Measurements from ENCODE around the gene PLSCR3.

Gene PLSCR3

GRCh38 chr17:7403977-7404736, 9.8 kb upstream of the PLSCR3 start, which contains the start of gene TMEM256:
Gene TMEM256 (minus strand): TSS chr17:7404097. CDS start chr17:7404084, 13 bp downstream.
- peaks cover 5% of the 10 kb centered on the region; the same call in 1 of the 2 replicates for H3K27me3 ChIP-seq (ENCODE audit: low read depth, low read length)
- H3K4me1 ChIP-seq (ENCODE audit: low read length), result peaks cover 10% of the 10 kb centered on the region
- H3K4me3 ChIP-seq (ENCODE audit: low read length), result peak within 1 kb of the TSS; percentile 83
- peak within 1 kb of the TSS; percentile 69; the same call in 1 of the 2 replicates for H2AFZ ChIP-seq (ENCODE audit: low read depth, low read length)
- H3K79me2 ChIP-seq (ENCODE audit: low read length), result no peaks in the 10 kb centered on the region
- no peaks in the 10 kb centered on the region for H3K9me3 ChIP-seq (ENCODE audit: insufficient read depth, low read length)
- H3K4me2 ChIP-seq (ENCODE audit: low read length), result peak within 1 kb of the TSS; percentile 85
- no peaks in the 10 kb centered on the region for H3K36me3 ChIP-seq (replicated peaks; ENCODE audit: low read depth, low read length)
- H4K20me1 ChIP-seq (ENCODE audit: insufficient read depth, low read length), result no peaks in the 10 kb centered on the region
- peak within 1 kb of the TSS; percentile 63 for H3K27ac ChIP-seq (ENCODE audit: low read length)
- peak within 1 kb of the TSS; percentile 68 for H3K9ac ChIP-seq (ENCODE audit: low read length)
- TF ChIP-seq, protein P1, sequence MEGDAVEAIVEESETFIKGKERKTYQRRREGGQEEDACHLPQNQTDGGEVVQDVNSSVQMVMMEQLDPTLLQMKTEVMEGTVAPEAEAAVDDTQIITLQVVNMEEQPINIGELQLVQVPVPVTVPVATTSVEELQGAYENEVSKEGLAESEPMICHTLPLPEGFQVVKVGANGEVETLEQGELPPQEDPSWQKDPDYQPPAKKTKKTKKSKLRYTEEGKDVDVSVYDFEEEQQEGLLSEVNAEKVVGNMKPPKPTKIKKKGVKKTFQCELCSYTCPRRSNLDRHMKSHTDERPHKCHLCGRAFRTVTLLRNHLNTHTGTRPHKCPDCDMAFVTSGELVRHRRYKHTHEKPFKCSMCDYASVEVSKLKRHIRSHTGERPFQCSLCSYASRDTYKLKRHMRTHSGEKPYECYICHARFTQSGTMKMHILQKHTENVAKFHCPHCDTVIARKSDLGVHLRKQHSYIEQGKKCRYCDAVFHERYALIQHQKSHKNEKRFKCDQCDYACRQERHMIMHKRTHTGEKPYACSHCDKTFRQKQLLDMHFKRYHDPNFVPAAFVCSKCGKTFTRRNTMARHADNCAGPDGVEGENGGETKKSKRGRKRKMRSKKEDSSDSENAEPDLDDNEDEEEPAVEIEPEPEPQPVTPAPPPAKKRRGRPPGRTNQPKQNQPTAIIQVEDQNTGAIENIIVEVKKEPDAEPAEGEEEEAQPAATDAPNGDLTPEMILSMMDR (IDR thresholded peaks at IDR 0.05; ENCODE audit: low read depth, low read length), result no peak
- no peak for TF ChIP-seq EZH2phosphoT487 (IDR thresholded peaks at IDR 0.05; ENCODE audit: low read depth)

- peak overlapping the region; percentile 60 for H3K9ac ChIP-seq (ENCODE audit: low read length)
- H3K4me3 ChIP-seq (ENCODE audit: low read length), result peak overlapping the region; percentile 83
- H4K20me1 ChIP-seq (ENCODE audit: insufficient read depth, low read length), result no peaks in the 10 kb centered on the region
- no peak overlapping the region for H2AFZ ChIP-seq (ENCODE audit: low read depth, low read length)
- no peaks in the 10 kb centered on the region for H3K9me3 ChIP-seq (ENCODE audit: insufficient read depth, low read length)
- H3K4me2 ChIP-seq (ENCODE audit: low read length), result peak overlapping the region; percentile 73
- no peak for TF ChIP-seq EZH2phosphoT487 (IDR thresholded peaks at IDR 0.05; ENCODE audit: low read depth)
- TF ChIP-seq, protein P1 (IDR thresholded peaks at IDR 0.05; ENCODE audit: low read depth, low read length), result no peak
- peaks cover 10% of the 10 kb centered on the region for H3K4me1 ChIP-seq (ENCODE audit: low read length)
- no peaks in the 10 kb centered on the region for H3K79me2 ChIP-seq (ENCODE audit: low read length)
- no peak overlapping the region for H3K27ac ChIP-seq (ENCODE audit: low read length)
- H3K27me3 ChIP-seq (ENCODE audit: low read depth, low read length), result peaks cover 5% of the 10 kb centered on the region; the same call in 1 of the 2 replicates
- H3K36me3 ChIP-seq (replicated peaks; ENCODE audit: low read depth, low read length), result no peaks in the 10 kb centered on the region
Observed at GRCh38 chr17:7403727-7403976, 9.3 kb upstream of the PLSCR3 start.

- no peak overlapping the region for H3K27ac ChIP-seq (ENCODE audit: low read length)
- no peak for TF ChIP-seq EZH2phosphoT487 (IDR thresholded peaks at IDR 0.05; ENCODE audit: low read depth)
- TF ChIP-seq, protein P1 (IDR thresholded peaks at IDR 0.05; ENCODE audit: low read depth, low read length), result no peak
- no peaks in the 10 kb centered on the region for H3K79me2 ChIP-seq (ENCODE audit: low read length)
- H3K36me3 ChIP-seq (replicated peaks; ENCODE audit: low read depth, low read length), result no peaks in the 10 kb centered on the region
- no peak overlapping the region for H2AFZ ChIP-seq (ENCODE audit: low read depth, low read length)
- H3K9ac ChIP-seq (ENCODE audit: low read length), result peak overlapping the region; percentile 60
- H3K4me2 ChIP-seq (ENCODE audit: low read length), result peak overlapping the region; percentile 73
- no peaks in the 10 kb centered on the region for H4K20me1 ChIP-seq (ENCODE audit: insufficient read depth, low read length)
- H3K4me1 ChIP-seq (ENCODE audit: low read length), result peaks cover 10% of the 10 kb centered on the region
- H3K4me3 ChIP-seq (ENCODE audit: low read length), result peak overlapping the region; percentile 83
- no peaks in the 10 kb centered on the region for H3K9me3 ChIP-seq (ENCODE audit: insufficient read depth, low read length)
- H3K27me3 ChIP-seq (ENCODE audit: low read depth, low read length), result peaks cover 5% of the 10 kb centered on the region; the same call in 1 of the 2 replicates
Observed at GRCh38 chr17:7403043-7403726, 8.9 kb upstream of the PLSCR3 start.

GRCh38 chr17:7398612-7399011, 4.3 kb upstream of the PLSCR3 start:
- no peak for TF ChIP-seq EZH2phosphoT487 (IDR thresholded peaks at IDR 0.05; ENCODE audit: low read depth)
- TF ChIP-seq, protein P1 (IDR thresholded peaks at IDR 0.05; ENCODE audit: low read depth, low read length), result no peak
- no peaks in the 10 kb centered on the region for H3K79me2 ChIP-seq (ENCODE audit: low read length)
- no peaks in the 10 kb centered on the region for H3K9me3 ChIP-seq (ENCODE audit: insufficient read depth, low read length)
- peaks cover 8% of the 10 kb centered on the region for H3K4me1 ChIP-seq (ENCODE audit: low read length)
- H3K36me3 ChIP-seq (replicated peaks; ENCODE audit: low read depth, low read length), result no peaks in the 10 kb centered on the region
- H2AFZ ChIP-seq (ENCODE audit: low read depth, low read length), result no peak overlapping the region
- no peak overlapping the region for H3K9ac ChIP-seq (ENCODE audit: low read length)
- no peaks in the 10 kb centered on the region for H3K27me3 ChIP-seq (ENCODE audit: low read depth, low read length)
- H3K27ac ChIP-seq (ENCODE audit: low read length), result no peak overlapping the region
- no peaks in the 10 kb centered on the region for H4K20me1 ChIP-seq (ENCODE audit: insufficient read depth, low read length)
- no peak overlapping the region for H3K4me2 ChIP-seq (ENCODE audit: low read length)
- H3K4me3 ChIP-seq (ENCODE audit: low read length), result no peak overlapping the region
